ENCODE data around the gene APBA1. TPM values are rescaled to one million over a fixed set of nuclear protein-coding genes. Genes with fewer than 3 reads are reported as not detected.

APBA1 gene
- total RNA-seq, 1 donor from 2014 or later = 8.7 TPM

DNA sequence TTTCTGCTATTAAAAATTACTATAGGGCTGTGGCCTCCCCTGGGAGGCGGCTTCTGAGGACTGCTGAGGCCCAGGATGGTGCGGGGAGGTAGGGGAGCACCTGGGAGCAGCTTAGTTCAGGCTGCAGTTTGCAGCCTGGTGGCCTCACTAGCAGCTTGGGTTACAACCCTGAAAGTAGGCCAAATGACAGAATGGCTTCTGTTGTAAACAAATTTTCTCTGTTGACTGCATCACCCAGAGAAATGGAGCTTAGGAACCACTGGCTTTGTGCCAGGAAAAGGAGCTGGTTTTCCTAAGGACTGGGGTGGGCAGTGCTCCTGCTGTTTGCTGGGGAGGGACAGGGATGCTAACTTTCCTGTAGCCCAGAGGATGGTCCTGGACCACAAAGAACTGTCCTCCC lies 216.9 kb downstream of the APBA1 start:
- no peak for DNase-seq (ENCODE audit: low spot score in 2 of 2)
- TF ChIP-seq, protein P1, sequence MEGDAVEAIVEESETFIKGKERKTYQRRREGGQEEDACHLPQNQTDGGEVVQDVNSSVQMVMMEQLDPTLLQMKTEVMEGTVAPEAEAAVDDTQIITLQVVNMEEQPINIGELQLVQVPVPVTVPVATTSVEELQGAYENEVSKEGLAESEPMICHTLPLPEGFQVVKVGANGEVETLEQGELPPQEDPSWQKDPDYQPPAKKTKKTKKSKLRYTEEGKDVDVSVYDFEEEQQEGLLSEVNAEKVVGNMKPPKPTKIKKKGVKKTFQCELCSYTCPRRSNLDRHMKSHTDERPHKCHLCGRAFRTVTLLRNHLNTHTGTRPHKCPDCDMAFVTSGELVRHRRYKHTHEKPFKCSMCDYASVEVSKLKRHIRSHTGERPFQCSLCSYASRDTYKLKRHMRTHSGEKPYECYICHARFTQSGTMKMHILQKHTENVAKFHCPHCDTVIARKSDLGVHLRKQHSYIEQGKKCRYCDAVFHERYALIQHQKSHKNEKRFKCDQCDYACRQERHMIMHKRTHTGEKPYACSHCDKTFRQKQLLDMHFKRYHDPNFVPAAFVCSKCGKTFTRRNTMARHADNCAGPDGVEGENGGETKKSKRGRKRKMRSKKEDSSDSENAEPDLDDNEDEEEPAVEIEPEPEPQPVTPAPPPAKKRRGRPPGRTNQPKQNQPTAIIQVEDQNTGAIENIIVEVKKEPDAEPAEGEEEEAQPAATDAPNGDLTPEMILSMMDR (IDR thresholded peaks at IDR 0.05) = no peak
- H3K9me3 ChIP-seq = no peaks in the 10 kb centered on the region
- no peaks in the 10 kb centered on the region for H3K27me3 ChIP-seq
- peaks cover 11 to 29% of the 10 kb centered on the region in 2 donors for H3K36me3 ChIP-seq
- no peak overlapping the region for H3K27ac ChIP-seq
- no peaks in the 10 kb centered on the region for H3K4me1 ChIP-seq
- H3K4me3 ChIP-seq = no peak overlapping the region
- intact Hi-C loops (cut with DNase I) = no loop called here

DNA sequence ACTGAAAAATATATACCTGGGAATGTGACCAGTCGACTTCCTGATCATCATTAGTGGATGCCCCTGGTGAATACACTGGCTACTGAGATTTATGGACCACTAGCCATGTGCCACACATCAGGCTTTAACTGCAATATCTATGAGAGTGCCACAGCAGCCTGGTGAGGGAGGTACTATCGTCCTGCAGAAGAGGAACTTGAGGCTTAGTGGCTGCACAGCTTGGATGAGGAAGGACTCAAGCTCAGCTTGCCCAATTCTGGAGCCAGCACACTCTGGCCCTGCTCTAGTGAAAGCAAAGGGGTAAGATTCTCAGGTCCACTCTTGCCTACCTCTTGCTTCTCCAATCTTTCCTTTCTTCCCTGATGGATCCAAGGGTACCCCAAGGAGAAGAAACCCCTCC lies 217.8 kb downstream of the APBA1 start:
- peaks cover 11 to 29% of the 10 kb centered on the region in 2 donors for H3K36me3 ChIP-seq
- TF ChIP-seq, protein P1 (IDR thresholded peaks at IDR 0.05) = no peak

DNA sequence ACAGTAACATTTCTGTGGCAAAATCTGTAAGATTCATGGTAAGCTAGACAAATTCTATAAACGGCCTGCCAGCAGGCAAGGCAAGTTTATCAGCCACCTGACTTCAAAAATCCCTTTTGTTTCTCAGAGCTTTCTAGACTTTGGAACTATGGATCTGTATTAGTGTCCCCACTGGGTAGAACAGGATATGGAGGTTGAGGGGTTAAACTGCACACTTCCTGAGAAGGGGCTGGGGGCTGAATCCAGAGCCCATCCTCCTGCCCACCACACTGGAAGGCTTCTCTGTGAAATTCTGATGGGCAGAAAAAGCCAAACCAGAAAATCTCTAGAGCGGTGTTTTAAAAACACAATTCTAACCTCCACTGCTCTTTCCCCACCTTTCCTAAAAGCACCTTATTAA lies 218.4 kb downstream of the APBA1 start:
- H3K4me3 ChIP-seq = no peak overlapping the region
- intact Hi-C loops (cut with DNase I) = no loop called here
- no peak for DNase-seq (ENCODE audit: low spot score in 2 of 2)
- H3K36me3 ChIP-seq = peaks cover 11 to 33% of the 10 kb centered on the region in 2 donors
- H3K27ac ChIP-seq = no peak overlapping the region
- TF ChIP-seq, protein P1 (IDR thresholded peaks at IDR 0.05) = no peak
- H3K4me1 ChIP-seq = no peaks in the 10 kb centered on the region
- H3K9me3 ChIP-seq = no peaks in the 10 kb centered on the region
- no peaks in the 10 kb centered on the region for H3K27me3 ChIP-seq

More for the DNA sequence above, 217.8 kb downstream of the APBA1 start:
- Histone ChIP-seq H3K27me3 (no peaks in the 10 kb centered on the region), H3K9me3 (no peaks in the 10 kb centered on the region), H3K4me1 (no peaks in the 10 kb centered on the region), H3K4me3 (no peak overlapping the region), H3K27ac (no peak overlapping the region)
- no peak for DNase-seq (ENCODE audit: low spot score in 2 of 2)
- intact Hi-C loops (cut with DNase I) = no loop called here

DNA sequence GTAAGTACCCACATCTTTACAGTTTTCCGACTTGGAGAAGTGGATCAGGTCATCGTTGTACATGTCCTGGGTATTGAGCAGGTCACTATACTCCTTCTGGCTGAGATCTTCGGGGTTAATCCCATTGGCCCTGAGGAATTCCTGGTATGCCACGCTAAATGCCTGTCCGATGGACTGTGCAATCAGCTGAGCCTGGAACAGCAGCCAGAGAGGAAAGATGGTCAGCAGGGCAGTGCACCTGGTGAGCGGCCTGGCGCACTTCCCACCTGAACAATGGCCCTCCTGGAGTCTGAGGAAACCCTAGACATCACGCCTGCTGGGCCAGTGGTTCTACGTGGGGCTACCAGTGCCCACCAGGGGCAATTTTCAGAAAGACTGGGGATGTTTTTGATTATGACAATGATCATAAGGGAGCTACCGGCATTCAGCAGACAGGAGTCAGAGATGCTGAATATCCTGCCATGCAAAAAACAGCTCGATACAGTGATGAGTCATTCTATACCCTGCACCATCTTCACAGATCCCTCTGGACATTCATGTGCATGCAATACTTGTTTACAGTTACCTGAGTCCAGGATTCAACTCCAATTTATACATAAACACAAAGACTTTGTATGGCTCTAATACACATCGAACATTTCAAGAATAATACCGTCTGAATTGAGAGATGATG lies 219.9 kb downstream of the APBA1 start:
- TF ChIP-seq, protein P1 (IDR thresholded peaks at IDR 0.05) = no peak
- H3K36me3 ChIP-seq = peaks cover 11 to 44% of the 10 kb centered on the region in 2 donors
- no peak overlapping the region for H3K27ac ChIP-seq
- no peaks in the 10 kb centered on the region for H3K9me3 ChIP-seq
- no peaks in the 10 kb centered on the region for H3K27me3 ChIP-seq
- no peak for DNase-seq (ENCODE audit: low spot score in 2 of 2)
- no peak overlapping the region for H3K4me3 ChIP-seq
- intact Hi-C loops (cut with DNase I) = no loop called here
- H3K4me1 ChIP-seq = no peaks in the 10 kb centered on the region

DNA sequence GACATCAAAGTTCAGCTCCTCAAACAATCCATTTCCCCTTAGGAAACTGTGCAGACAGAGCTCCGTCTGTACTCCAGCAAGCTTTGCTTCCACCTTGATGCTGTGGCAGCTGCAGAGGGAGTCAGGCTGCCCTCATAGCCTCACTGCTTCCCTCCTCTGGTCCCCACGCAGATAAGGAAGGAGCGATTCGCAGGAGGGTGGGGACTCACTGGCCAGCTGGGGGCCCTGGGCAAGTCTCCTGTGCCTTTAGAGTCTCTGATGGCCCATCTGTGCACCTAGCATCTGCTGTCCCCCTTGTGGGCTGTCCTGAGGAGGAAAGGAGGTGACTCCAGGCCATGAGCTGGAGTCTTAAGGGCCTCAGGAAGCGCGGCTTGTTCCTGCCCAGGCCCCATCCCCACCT lies 225.7 kb downstream of the APBA1 start:
- H3K4me1 ChIP-seq = no peaks in the 10 kb centered on the region
- DNase-seq (ENCODE audit: low spot score in 2 of 2) = no peak
- no peak overlapping the region for H3K4me3 ChIP-seq
- TF ChIP-seq, protein P1 (IDR thresholded peaks at IDR 0.05) = no peak
- H3K27me3 ChIP-seq = no peaks in the 10 kb centered on the region
- peaks cover 4 to 27% of the 10 kb centered on the region in 2 donors for H3K36me3 ChIP-seq
- intact Hi-C loops (cut with DNase I) = no loop called here
- no peak overlapping the region for H3K27ac ChIP-seq
- H3K9me3 ChIP-seq = no peaks in the 10 kb centered on the region

Data from ascending aorta (tissue), 2 donors.